ENCODE measurements around the gene EHD1.

DNA sequence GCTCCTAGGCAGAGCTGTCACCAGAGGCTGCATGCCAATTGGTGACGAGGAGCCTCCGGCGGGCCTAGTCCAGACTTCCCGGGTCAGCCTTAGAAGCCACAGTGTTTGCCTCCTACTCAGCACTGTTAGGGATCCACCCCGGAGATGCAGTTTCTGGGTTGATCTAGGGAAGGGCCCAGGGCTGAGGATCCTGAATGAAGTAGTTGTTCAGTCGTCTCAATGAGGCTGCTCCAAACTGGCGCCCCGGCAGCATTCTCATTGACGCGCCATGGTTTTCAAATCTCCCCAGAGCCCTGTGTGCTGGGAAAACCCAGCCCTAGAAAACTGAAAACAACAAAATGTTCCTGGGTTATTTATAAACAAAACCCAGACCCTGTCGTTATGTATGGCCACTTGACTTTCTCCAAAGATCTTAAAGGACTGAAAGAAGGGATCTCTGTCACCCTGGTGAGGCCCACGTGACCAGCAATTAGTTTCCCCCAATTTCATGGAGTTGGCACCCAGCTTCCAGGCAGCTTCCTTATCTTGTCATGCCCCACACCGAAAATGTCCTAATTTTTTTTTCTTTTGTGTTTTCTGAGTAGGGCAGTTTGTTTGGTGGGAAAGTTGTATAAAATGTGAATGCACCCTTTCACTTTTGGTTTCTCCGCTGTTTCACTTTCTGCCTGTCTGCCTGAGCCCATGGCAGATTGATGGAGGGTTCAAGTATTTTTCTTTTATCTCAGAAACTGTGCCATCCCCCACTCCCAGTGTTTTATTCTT is 2.0 kb upstream of the EHD1 start:
- TF ChIP-seq, protein P1, sequence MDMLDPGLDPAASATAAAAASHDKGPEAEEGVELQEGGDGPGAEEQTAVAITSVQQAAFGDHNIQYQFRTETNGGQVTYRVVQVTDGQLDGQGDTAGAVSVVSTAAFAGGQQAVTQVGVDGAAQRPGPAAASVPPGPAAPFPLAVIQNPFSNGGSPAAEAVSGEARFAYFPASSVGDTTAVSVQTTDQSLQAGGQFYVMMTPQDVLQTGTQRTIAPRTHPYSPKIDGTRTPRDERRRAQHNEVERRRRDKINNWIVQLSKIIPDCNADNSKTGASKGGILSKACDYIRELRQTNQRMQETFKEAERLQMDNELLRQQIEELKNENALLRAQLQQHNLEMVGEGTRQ (CRISPR knock-in tag; IDR thresholded peaks at IDR 0.05) = no peak
- TF ChIP-seq, protein P2, sequence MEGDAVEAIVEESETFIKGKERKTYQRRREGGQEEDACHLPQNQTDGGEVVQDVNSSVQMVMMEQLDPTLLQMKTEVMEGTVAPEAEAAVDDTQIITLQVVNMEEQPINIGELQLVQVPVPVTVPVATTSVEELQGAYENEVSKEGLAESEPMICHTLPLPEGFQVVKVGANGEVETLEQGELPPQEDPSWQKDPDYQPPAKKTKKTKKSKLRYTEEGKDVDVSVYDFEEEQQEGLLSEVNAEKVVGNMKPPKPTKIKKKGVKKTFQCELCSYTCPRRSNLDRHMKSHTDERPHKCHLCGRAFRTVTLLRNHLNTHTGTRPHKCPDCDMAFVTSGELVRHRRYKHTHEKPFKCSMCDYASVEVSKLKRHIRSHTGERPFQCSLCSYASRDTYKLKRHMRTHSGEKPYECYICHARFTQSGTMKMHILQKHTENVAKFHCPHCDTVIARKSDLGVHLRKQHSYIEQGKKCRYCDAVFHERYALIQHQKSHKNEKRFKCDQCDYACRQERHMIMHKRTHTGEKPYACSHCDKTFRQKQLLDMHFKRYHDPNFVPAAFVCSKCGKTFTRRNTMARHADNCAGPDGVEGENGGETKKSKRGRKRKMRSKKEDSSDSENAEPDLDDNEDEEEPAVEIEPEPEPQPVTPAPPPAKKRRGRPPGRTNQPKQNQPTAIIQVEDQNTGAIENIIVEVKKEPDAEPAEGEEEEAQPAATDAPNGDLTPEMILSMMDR (IDR thresholded peaks at IDR 0.05 in 2 of 3, conservative IDR thresholded peaks at IDR 0.05 in 1 of 3; ENCODE audit: insufficient read depth in 2 of 3, low read depth in 1 of 3, low read length in 3 of 3) = no peak
- TF ChIP-seq SP2 (IDR thresholded peaks at IDR 0.05; ENCODE audit: extremely low read depth, low read depth, low read length, poor library complexity, severe bottlenecking) = no peak
- TF ChIP-seq, protein P3, sequence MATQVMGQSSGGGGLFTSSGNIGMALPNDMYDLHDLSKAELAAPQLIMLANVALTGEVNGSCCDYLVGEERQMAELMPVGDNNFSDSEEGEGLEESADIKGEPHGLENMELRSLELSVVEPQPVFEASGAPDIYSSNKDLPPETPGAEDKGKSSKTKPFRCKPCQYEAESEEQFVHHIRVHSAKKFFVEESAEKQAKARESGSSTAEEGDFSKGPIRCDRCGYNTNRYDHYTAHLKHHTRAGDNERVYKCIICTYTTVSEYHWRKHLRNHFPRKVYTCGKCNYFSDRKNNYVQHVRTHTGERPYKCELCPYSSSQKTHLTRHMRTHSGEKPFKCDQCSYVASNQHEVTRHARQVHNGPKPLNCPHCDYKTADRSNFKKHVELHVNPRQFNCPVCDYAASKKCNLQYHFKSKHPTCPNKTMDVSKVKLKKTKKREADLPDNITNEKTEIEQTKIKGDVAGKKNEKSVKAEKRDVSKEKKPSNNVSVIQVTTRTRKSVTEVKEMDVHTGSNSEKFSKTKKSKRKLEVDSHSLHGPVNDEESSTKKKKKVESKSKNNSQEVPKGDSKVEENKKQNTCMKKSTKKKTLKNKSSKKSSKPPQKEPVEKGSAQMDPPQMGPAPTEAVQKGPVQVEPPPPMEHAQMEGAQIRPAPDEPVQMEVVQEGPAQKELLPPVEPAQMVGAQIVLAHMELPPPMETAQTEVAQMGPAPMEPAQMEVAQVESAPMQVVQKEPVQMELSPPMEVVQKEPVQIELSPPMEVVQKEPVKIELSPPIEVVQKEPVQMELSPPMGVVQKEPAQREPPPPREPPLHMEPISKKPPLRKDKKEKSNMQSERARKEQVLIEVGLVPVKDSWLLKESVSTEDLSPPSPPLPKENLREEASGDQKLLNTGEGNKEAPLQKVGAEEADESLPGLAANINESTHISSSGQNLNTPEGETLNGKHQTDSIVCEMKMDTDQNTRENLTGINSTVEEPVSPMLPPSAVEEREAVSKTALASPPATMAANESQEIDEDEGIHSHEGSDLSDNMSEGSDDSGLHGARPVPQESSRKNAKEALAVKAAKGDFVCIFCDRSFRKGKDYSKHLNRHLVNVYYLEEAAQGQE (IDR thresholded peaks at IDR 0.05; ENCODE audit: borderline replicate concordance) = no peak
- TF ChIP-seq, protein P3 (CRISPR knock-in tag; IDR thresholded peaks at IDR 0.05; ENCODE audit: low read depth) = no peak
- no peak for TF ChIP-seq ELF1 (tag; IDR thresholded peaks at IDR 0.05)
- TF ChIP-seq MTF1 (CRISPR knock-in tag; IDR thresholded peaks at IDR 0.05; ENCODE audit: borderline replicate concordance) = no peak
- TF ChIP-seq, protein P4, sequence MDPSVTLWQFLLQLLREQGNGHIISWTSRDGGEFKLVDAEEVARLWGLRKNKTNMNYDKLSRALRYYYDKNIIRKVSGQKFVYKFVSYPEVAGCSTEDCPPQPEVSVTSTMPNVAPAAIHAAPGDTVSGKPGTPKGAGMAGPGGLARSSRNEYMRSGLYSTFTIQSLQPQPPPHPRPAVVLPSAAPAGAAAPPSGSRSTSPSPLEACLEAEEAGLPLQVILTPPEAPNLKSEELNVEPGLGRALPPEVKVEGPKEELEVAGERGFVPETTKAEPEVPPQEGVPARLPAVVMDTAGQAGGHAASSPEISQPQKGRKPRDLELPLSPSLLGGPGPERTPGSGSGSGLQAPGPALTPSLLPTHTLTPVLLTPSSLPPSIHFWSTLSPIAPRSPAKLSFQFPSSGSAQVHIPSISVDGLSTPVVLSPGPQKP (CRISPR knock-in tag; IDR thresholded peaks at IDR 0.05) = no peak
- TF ChIP-seq TEAD4 (IDR thresholded peaks at IDR 0.05; ENCODE audit: low read length) = no peak
- no peak for TF ChIP-seq TEAD4 (CRISPR knock-in tag; IDR thresholded peaks at IDR 0.05; ENCODE audit: borderline replicate concordance)
- no peak for TF ChIP-seq TOE1 (IDR thresholded peaks at IDR 0.05; ENCODE audit: borderline replicate concordance)
- TF ChIP-seq TOE1 (CRISPR knock-in tag; IDR thresholded peaks at IDR 0.05; ENCODE audit: borderline replicate concordance, low read depth) = no peak
- no peak for TF ChIP-seq RBM17 (IDR thresholded peaks at IDR 0.05; ENCODE audit: borderline replicate concordance, low read depth, low read length)
- no peak for TF ChIP-seq SIRT6 (IDR thresholded peaks at IDR 0.05; ENCODE audit: low read depth, low read length)
- TF ChIP-seq, protein P5, sequence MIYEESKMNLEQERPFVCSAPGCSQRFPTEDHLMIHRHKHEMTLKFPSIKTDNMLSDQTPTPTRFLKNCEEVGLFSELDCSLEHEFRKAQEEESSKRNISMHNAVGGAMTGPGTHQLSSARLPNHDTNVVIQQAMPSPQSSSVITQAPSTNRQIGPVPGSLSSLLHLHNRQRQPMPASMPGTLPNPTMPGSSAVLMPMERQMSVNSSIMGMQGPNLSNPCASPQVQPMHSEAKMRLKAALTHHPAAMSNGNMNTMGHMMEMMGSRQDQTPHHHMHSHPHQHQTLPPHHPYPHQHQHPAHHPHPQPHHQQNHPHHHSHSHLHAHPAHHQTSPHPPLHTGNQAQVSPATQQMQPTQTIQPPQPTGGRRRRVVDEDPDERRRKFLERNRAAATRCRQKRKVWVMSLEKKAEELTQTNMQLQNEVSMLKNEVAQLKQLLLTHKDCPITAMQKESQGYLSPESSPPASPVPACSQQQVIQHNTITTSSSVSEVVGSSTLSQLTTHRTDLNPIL (CRISPR knock-in tag; IDR thresholded peaks at IDR 0.05) = no peak

Data from K562 (cell line).